Endothelial cell of umbilical vein (primary cell): ENCODE data around the gene HSPB3.

Experiments used
- CTCF ChIP-seq, 2 donors: IDR thresholded peaks; 1 replicate in 1 of 2; 2 replicates in 1 of 2; pipeline ENCODE4 v1.5.1; 2011; ENCODE audit warnings: low read length in 2 of 2, mild to moderate bottlenecking in 2 of 2, moderate library complexity in 2 of 2, control low read depth in 1 of 2, inconsistent platforms in 1 of 2, low read depth in 1 of 2; ENCODE audit not compliant: insufficient read depth in 1 of 2; ENCODE audit errors: extremely low read depth in 1 of 2
- EZH2 ChIP-seq: IDR thresholded peaks from 2 replicates; pipeline ENCODE4 v1.6.1; 2012; ENCODE audit warnings: borderline replicate concordance, low read depth, mild to moderate bottlenecking, moderate library complexity, low read length, inconsistent platforms; ENCODE audit not compliant: severe bottlenecking
- JUN ChIP-seq: IDR thresholded peaks from 2 replicates; pipeline ENCODE4 v1.6.1; 2011; ENCODE audit warnings: borderline replicate concordance, low read depth; ENCODE audit not compliant: insufficient read length, insufficient read depth
- POLR2A ChIP-seq: IDR thresholded peaks from 2 replicates; pipeline ENCODE4 v1.6.1; 2012; ENCODE audit warnings: low read depth, mild to moderate bottlenecking, control low read depth, low read length
- POLR2AphosphoS5 ChIP-seq: IDR thresholded peaks from 2 replicates; pipeline ENCODE4 v1.6.1; 2012; ENCODE audit warnings: low read depth, mild to moderate bottlenecking, control low read depth, low read length, moderate library complexity; ENCODE audit not compliant: insufficient read depth

GRCh38 chr5:54454602-54455001, 897 bp upstream of the HSPB3 start:
- TF ChIP-seq POLR2A (no peak), CTCF (IDR thresholded peaks at IDR 0.05; ENCODE audit: extremely low read depth in 1 of 2, insufficient read depth in 1 of 2, low read depth in 1 of 2, low read length in 2 of 2) (no peak), JUN (no peak), POLR2AphosphoS5 (no peak), EZH2 (no peak)
